CD4-positive, alpha-beta memory T cell (primary cell): Measurements from ENCODE around the gene ANAPC10. TPM values are rescaled to one million over a fixed set of nuclear protein-coding genes. Genes with fewer than 3 reads are reported as not detected.

ENCODE experiments used
- CTCF ChIA-PET: fragments of 350-600 bp; sonication (Branson Sonifier 250); formaldehyde crosslinking; loops from one replicate; lab custom pipeline; 2021; ENCODE audit warnings: inconsistent platforms; ENCODE audit not compliant: partially characterized antibody; lab: Charles Lee
- POLR2A ChIA-PET: fragments of 350-600 bp; sonication (Branson Sonifier 250); formaldehyde crosslinking; loops from one replicate; lab custom pipeline; 2021; ENCODE audit not compliant: partially characterized antibody; lab: Charles Lee
- DNase-seq, 5 donors: peaks; one replicate each; pipeline versions ENCODE4 v3.0.0 to v3.0.0-alpha.2; 2020 to 2022; ENCODE audit warnings: mixed read lengths in 1 of 5
- H3K27ac ChIP-seq: one replicate; pipeline ENCODE4 v1.7.0; 2013; ENCODE audit warnings: low read depth, low read length
- H3K27me3 ChIP-seq: 2 replicates; pipeline ENCODE4 v1.7.0; 2013; ENCODE audit warnings: mild to moderate bottlenecking, low read length, moderate library complexity; ENCODE audit not compliant: insufficient read depth
- H3K36me3 ChIP-seq: 2 replicates; pipeline ENCODE4 v1.7.0; 2013; ENCODE audit warnings: mild to moderate bottlenecking, low read length, moderate library complexity; ENCODE audit not compliant: insufficient read depth
- H3K4me1 ChIP-seq: 2 replicates; pipeline ENCODE4 v1.7.0; 2013; ENCODE audit warnings: mild to moderate bottlenecking, low read length, moderate library complexity; ENCODE audit not compliant: insufficient read depth
- H3K4me3 ChIP-seq, 2 donors: one replicate each; pipeline ENCODE4 v1.7.0; 2013; ENCODE audit warnings: low read length in 2 of 2, mild to moderate bottlenecking in 1 of 2
- H3K9me3 ChIP-seq, 2 donors: one replicate each; pipeline ENCODE4 v1.7.0; 2013; ENCODE audit warnings: low read length in 2 of 2, control low read depth in 1 of 2; ENCODE audit not compliant: control insufficient read depth in 1 of 2
- H3K27ac Mint-ChIP-seq, 7 donors: one replicate each; pipeline ENCODE4 v1.8.0; 2020 to 2021; ENCODE audit warnings: mixed read lengths in 7 of 7, mild to moderate bottlenecking in 6 of 7, inconsistent platforms in 3 of 7, moderate library complexity in 3 of 7
- H3K27me3 Mint-ChIP-seq, 2 donors: one replicate each; pipeline ENCODE4 v1.8.0; 2020 to 2021; ENCODE audit warnings: mixed read lengths in 2 of 2
- H3K36me3 Mint-ChIP-seq, 2 donors: one replicate each; pipeline ENCODE4 v1.8.0; 2020 to 2021; ENCODE audit warnings: mixed read lengths in 2 of 2, inconsistent platforms in 1 of 2, mild to moderate bottlenecking in 1 of 2
- H3K4me1 Mint-ChIP-seq, 4 donors: one replicate each; pipeline ENCODE4 v1.8.0; 2020 to 2021; ENCODE audit warnings: mixed read lengths in 4 of 4, mild to moderate bottlenecking in 1 of 4
- H3K4me3 Mint-ChIP-seq, 8 donors: one replicate each; pipeline ENCODE4 v1.8.0; 2020 to 2021; ENCODE audit warnings: mixed read lengths in 8 of 8, mild to moderate bottlenecking in 7 of 8, moderate library complexity in 6 of 8, inconsistent platforms in 3 of 8
- H3K9me3 Mint-ChIP-seq, 8 donors: one replicate each; pipeline ENCODE4 v1.8.0; 2020 to 2021; ENCODE audit warnings: mixed read lengths in 8 of 8, mild to moderate bottlenecking in 5 of 8, inconsistent platforms in 3 of 8, moderate library complexity in 1 of 8
- intact Hi-C: fragments of 100-400 bp; cut with micrococcal nuclease; formaldehyde crosslinking; loops from one replicate; pipeline ENCODE4 v1.15.1; 2023
- polyA plus RNA-seq, 2 donors: library from polyadenylated mRNA; unstranded; fragments of 300-500 nt; fragmentation: Illumina TruSeq; gene quantifications; one replicate each; pipeline ENCODE4 v1.2.3, GENCODE V29; 2021
- total RNA-seq, 2 experiments: library from RNA; stranded (reverse); gene quantifications; one replicate each; pipeline ENCODE4 v1.2.3, GENCODE V29; 2021

Gene ANAPC10
- total and polyA plus RNA-seq, 4 experiments from 2014 or later, result 14.8 to 40.1 (median 25.6) TPM

DNA sequence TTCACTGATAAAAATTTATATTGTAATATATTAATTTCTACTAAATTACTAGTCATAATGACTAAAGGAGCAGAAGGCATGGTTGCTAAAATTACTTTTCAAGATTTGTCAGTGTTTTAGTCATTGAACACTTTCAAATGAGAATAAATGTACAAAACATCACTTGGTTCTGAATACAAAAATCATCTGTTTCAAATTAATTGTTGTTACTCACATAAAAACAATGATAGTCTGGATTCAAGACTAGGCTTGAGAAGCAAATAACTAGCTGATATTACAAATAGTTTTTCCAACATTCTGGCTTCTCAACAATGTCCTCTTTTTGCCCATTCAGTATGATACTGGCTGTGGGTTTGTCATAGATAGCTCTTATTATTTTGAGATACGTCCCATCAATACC, 112.5 kb downstream of the ANAPC10 start:
- H3K9me3 ChIP-seq, result no peaks in the 10 kb centered on the region
- intact Hi-C loops, result no loop called here
- no peaks in the 10 kb centered on the region for H3K4me1 ChIP-seq
- Mint-ChIP-seq H3K9me3 (peaks cover 5 to 16% (median 13%) of the 10 kb centered on the region in 8 donors), H3K27me3 (no peaks in the 10 kb centered on the region), H3K36me3 (peaks cover 4 to 22% of the 10 kb centered on the region in 2 donors), H3K27ac (no peak overlapping the region), H3K4me3 (no peak overlapping the region), H3K4me1 (no peaks in the 10 kb centered on the region)
- H3K36me3 ChIP-seq, result no peaks in the 10 kb centered on the region
- DNase-seq, result no peak
- ChIA-PET CTCF (no interaction called here), POLR2A (no interaction called here)
- H3K4me3 ChIP-seq, result no peak overlapping the region
- no peak overlapping the region for H3K27ac ChIP-seq
- H3K27me3 ChIP-seq, result no peaks in the 10 kb centered on the region

DNA sequence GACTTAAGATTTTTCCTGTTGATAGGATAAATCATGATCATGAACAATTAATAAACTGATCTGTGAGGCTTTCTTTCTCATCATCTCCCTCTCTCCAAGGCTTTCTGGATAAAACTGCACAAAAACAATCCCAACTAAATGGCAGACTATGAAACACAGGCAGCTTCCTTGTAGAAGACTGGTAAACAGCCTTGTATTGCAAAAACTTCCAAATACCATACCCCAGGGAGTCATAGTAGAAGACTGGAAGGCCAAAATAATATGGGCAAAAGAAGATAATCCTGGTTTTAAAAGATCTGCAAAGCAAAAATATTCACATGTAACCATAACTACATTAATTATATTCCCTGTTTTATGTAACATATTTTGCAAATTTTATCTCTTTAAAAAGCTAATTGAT, 113.0 kb downstream of the ANAPC10 start:
- no peaks in the 10 kb centered on the region for H3K27me3 Mint-ChIP-seq
- H3K4me1 Mint-ChIP-seq, result no peaks in the 10 kb centered on the region
- H3K36me3 ChIP-seq, result no peaks in the 10 kb centered on the region
- H3K27ac Mint-ChIP-seq, result no peak overlapping the region
- peaks cover 5 to 21% (median 18%) of the 10 kb centered on the region in 8 donors for H3K9me3 Mint-ChIP-seq
- DNase-seq, result no peak
- H3K36me3 Mint-ChIP-seq, result peaks cover 4 to 20% of the 10 kb centered on the region in 2 donors
- H3K4me3 ChIP-seq, result no peak overlapping the region
- H3K27ac ChIP-seq, result no peak overlapping the region
- no peak overlapping the region for H3K4me3 Mint-ChIP-seq
- no peaks in the 10 kb centered on the region for H3K4me1 ChIP-seq
- H3K9me3 ChIP-seq, result no peaks in the 10 kb centered on the region
- ChIA-PET POLR2A (no interaction called here), CTCF (no interaction called here)
- intact Hi-C loops, result no loop called here
- no peaks in the 10 kb centered on the region for H3K27me3 ChIP-seq

DNA sequence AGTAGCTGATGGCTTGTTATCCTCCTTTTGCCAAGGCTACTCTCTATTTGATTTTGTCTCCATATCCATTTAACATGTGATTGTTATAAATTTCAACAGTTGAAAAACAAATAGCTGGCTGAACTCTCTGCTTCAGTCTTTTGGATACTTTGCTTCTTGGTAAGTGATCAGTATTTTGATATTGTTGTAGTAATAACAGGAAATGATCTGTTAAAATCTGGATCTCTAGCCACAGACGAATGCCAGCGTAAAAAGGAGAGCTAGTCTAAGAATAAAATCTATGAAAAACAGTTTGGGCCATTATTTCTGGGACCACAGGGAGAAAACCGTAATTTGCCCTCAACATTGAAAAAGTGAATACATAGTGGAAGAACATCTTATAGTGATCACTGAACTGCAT, 113.8 kb downstream of the ANAPC10 start:
- no peaks in the 10 kb centered on the region for H3K4me1 Mint-ChIP-seq
- CTCF ChIA-PET, result no interaction called here
- H3K4me3 ChIP-seq, result no peak overlapping the region

DNA sequence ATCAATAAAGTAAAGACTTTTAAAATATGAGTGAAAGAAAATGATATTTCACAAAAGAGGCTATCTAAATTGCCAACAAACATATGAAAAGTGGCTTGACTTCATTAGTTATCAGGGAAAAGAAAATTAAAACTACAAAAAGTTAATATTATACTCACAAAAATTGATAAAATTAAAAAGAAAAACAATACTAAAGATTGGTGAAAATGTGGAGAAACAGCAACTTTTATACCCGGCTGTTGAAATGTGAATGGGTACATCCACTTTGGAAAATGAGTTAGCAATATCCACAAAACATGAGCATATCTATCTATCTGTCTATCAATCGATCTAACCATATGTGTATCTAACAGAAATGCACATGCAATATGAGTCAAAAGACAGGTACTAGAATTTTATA, 122.3 kb downstream of the ANAPC10 start:
- no peaks in the 10 kb centered on the region for H3K36me3 ChIP-seq
- intact Hi-C loops, result no loop called here

More for the DNA sequence above, 113.8 kb downstream of the ANAPC10 start:
- DNase-seq, result no peak
- Histone ChIP-seq H3K27ac (no peak overlapping the region), H3K9me3 (no peaks in the 10 kb centered on the region), H3K27me3 (no peaks in the 10 kb centered on the region), H3K36me3 (no peaks in the 10 kb centered on the region), H3K4me1 (no peaks in the 10 kb centered on the region)
- no peak overlapping the region for H3K4me3 Mint-ChIP-seq
- peaks cover 4 to 12% of the 10 kb centered on the region in 2 donors for H3K36me3 Mint-ChIP-seq
- intact Hi-C loops, result no loop called here
- POLR2A ChIA-PET, result no interaction called here
- H3K27ac Mint-ChIP-seq, result no peak overlapping the region
- H3K9me3 Mint-ChIP-seq, result peaks cover 5 to 26% (median 24%) of the 10 kb centered on the region in 8 donors
- no peaks in the 10 kb centered on the region for H3K27me3 Mint-ChIP-seq

DNA sequence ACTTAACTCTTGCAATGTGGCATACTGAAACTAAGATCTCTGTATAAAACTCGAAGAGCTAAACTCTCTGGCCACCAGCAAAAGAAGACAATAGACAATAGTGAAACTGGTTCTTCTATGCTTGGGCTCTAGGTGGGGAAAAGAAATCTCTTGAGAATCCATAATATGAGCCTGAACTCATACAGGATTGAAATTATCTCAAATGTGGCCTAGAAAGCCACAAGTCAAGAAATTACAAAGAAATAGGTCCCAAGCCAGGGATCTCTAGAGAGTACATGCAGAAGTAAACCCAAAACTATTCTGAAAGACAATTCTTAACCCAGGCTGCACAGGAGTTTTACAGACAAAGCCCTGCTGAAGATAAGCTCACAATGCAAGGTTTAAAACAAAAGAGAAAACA, 127.4 kb downstream of the ANAPC10 start:
- CTCF ChIA-PET, result no interaction called here

More for the DNA sequence above, 122.3 kb downstream of the ANAPC10 start:
- Histone ChIP-seq H3K4me1 (no peaks in the 10 kb centered on the region), H3K27ac (no peak overlapping the region), H3K9me3 (no peaks in the 10 kb centered on the region), H3K27me3 (no peaks in the 10 kb centered on the region), H3K4me3 (no peak overlapping the region)
- POLR2A ChIA-PET, result no interaction called here
- Mint-ChIP-seq H3K9me3 (peaks cover 8 to 34% (median 18%) of the 10 kb centered on the region in 8 donors), H3K36me3 (no peaks in the 10 kb centered on the region), H3K4me3 (no peak overlapping the region), H3K27ac (no peak overlapping the region), H3K27me3 (no peaks in the 10 kb centered on the region), H3K4me1 (no peaks in the 10 kb centered on the region)
- CTCF ChIA-PET, result no interaction called here
- no peak for DNase-seq

DNA sequence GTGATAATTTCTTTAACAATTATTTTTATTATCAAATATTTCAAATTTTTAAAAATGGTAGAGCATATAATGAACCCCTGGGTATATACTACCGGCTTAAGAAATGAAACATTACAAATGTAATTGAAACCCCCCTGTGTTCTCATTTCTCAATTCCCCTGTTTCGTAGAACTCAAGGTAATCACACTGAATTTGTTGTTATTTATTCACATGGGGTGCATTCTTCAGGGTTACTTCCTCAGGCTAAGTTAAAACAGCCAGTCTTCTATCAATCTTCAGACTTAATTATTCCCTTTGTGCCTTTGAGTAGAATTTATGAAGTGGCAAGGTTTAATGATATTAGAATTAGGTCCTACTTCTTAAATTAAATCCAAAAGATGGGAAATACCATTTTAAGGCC, 128.2 kb downstream of the ANAPC10 start:
- intact Hi-C loops, result no loop called here
- Histone ChIP-seq H3K27me3 (no peaks in the 10 kb centered on the region), H3K36me3 (no peaks in the 10 kb centered on the region), H3K4me3 (no peak overlapping the region), H3K27ac (no peak overlapping the region), H3K9me3 (no peaks in the 10 kb centered on the region), H3K4me1 (no peaks in the 10 kb centered on the region)
- no peak for DNase-seq
- POLR2A ChIA-PET, result no interaction called here
- Mint-ChIP-seq H3K9me3 (peaks cover 0 to 9% (median 4%) of the 10 kb centered on the region in 8 donors), H3K27ac (no peak overlapping the region), H3K4me3 (no peak overlapping the region), H3K4me1 (no peaks in the 10 kb centered on the region), H3K27me3 (no peaks in the 10 kb centered on the region), H3K36me3 (no peaks in the 10 kb centered on the region)
- CTCF ChIA-PET, result no interaction called here

More for the DNA sequence above, 127.4 kb downstream of the ANAPC10 start:
- Histone ChIP-seq H3K9me3 (no peaks in the 10 kb centered on the region), H3K4me3 (no peak overlapping the region), H3K4me1 (no peaks in the 10 kb centered on the region), H3K27ac (no peak overlapping the region), H3K36me3 (no peaks in the 10 kb centered on the region), H3K27me3 (no peaks in the 10 kb centered on the region)
- POLR2A ChIA-PET, result no interaction called here
- intact Hi-C loops, result no loop called here
- no peak overlapping the region for H3K27ac Mint-ChIP-seq
- H3K4me1 Mint-ChIP-seq, result no peaks in the 10 kb centered on the region
- H3K36me3 Mint-ChIP-seq, result no peaks in the 10 kb centered on the region
- DNase-seq, result no peak
- H3K27me3 Mint-ChIP-seq, result no peaks in the 10 kb centered on the region
- H3K4me3 Mint-ChIP-seq, result no peak overlapping the region
- H3K9me3 Mint-ChIP-seq, result peaks cover 0 to 14% (median 4%) of the 10 kb centered on the region in 8 donors

DNA sequence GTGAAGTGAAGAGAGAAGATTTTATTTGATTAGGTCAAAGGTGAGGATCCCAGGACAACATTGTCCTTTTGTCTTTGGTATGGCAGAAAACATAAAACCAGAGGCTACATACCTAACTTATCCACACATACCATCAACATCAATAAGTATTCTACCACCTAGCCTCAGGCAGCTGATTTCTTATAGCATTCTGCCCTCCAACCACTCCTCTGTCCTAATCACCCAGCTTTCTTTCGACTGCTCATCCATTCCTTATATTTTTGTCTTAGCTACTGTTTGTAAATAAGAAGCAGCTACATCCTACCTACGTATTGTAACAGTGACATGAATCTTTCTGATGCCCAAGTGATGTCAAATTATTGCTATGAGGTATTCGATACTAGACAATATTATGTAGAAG, 129.4 kb downstream of the ANAPC10 start:
- no peaks in the 10 kb centered on the region for H3K9me3 ChIP-seq
- H3K4me3 ChIP-seq, result no peak overlapping the region
- Mint-ChIP-seq H3K9me3 (peaks cover 0 to 8% (median 3%) of the 10 kb centered on the region in 8 donors), H3K4me3 (no peak overlapping the region), H3K36me3 (no peaks in the 10 kb centered on the region), H3K27ac (no peak overlapping the region), H3K4me1 (no peaks in the 10 kb centered on the region), H3K27me3 (no peaks in the 10 kb centered on the region)
- DNase-seq, result no peak
- intact Hi-C loops, result no loop called here
- no peaks in the 10 kb centered on the region for H3K36me3 ChIP-seq
- H3K27ac ChIP-seq, result no peak overlapping the region
- no peaks in the 10 kb centered on the region for H3K4me1 ChIP-seq
- CTCF ChIA-PET, result no interaction called here
- no peaks in the 10 kb centered on the region for H3K27me3 ChIP-seq
- POLR2A ChIA-PET, result no interaction called here

DNA sequence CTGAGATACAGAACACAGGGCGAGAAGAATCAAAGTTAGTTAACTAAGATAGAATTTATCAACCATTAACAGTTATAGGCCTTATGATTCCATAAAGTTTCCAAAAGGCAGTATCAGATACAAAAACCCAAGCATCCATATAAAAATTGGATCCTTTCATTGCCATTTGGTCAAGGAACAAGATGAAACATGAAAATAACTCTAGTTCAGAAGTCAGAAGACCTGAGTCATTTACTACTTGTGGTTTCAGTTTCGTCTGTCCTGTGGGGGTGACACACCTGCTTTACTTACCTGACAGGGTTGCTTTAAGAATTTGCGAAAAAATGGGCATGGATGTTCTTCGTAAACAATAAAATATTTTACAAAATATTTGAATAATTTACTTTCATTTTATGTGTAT, 130.8 kb downstream of the ANAPC10 start:
- no peak for DNase-seq
- no peaks in the 10 kb centered on the region for H3K36me3 ChIP-seq
- H3K4me1 ChIP-seq, result no peaks in the 10 kb centered on the region
- Mint-ChIP-seq H3K27ac (no peak overlapping the region), H3K36me3 (no peaks in the 10 kb centered on the region), H3K9me3 (peaks cover 2 to 12% (median 4%) of the 10 kb centered on the region in 8 donors), H3K4me1 (no peaks in the 10 kb centered on the region), H3K4me3 (no peak overlapping the region), H3K27me3 (no peaks in the 10 kb centered on the region)
- no peak overlapping the region for H3K4me3 ChIP-seq
- CTCF ChIA-PET, result no interaction called here
- H3K9me3 ChIP-seq, result no peaks in the 10 kb centered on the region
- POLR2A ChIA-PET, result no interaction called here
- H3K27me3 ChIP-seq, result no peaks in the 10 kb centered on the region
- intact Hi-C loops, result no loop called here
- H3K27ac ChIP-seq, result no peak overlapping the region
